Measurements from ENCODE around the gene UBR4.
"Not testable (repeated sequence)": the region's sequence is repeated elsewhere in the genome, so short reads cannot be mapped to it uniquely, and the experiment has no call there.

Gene UBR4

GRCh38 chr1:19193004-19193403 lies 17.1 kb downstream of the UBR4 start:
- DNase-seq (ENCODE audit: extremely low read depth in 1 of 2, low read depth in 1 of 2) = no peak

GRCh38 chr1:19191811-19192210 lies 18.3 kb downstream of the UBR4 start:
- DNase-seq (ENCODE audit: extremely low read depth in 1 of 2, low read depth in 1 of 2) = no peak

- DNase-seq (ENCODE audit: extremely low read depth in 1 of 2, low read depth in 1 of 2) = no peak
Measured at GRCh38 chr1:19190468-19190867, 19.6 kb downstream of the UBR4 start.

GRCh38 chr1:19189270-19189669 lies 20.8 kb downstream of the UBR4 start:
- no peak for DNase-seq (ENCODE audit: extremely low read depth in 1 of 2, low read depth in 1 of 2)

GRCh38 chr1:19187852-19188251 lies 22.2 kb downstream of the UBR4 start:
- no peak for DNase-seq (ENCODE audit: extremely low read depth in 1 of 2, low read depth in 1 of 2)

GRCh38 chr1:19186001-19186400 lies 24.1 kb downstream of the UBR4 start:
- no peak for DNase-seq (ENCODE audit: extremely low read depth in 1 of 2, low read depth in 1 of 2)

GRCh38 chr1:19182223-19182622 lies 27.8 kb downstream of the UBR4 start:
- no peak for DNase-seq (ENCODE audit: extremely low read depth in 1 of 2, low read depth in 1 of 2)

- DNase-seq (ENCODE audit: extremely low read depth in 1 of 2, low read depth in 1 of 2) = not testable (repeated sequence)
Measured at GRCh38 chr1:19180265-19180657, 29.8 kb downstream of the UBR4 start.

GRCh38 chr1:19179597-19180264 lies 30.3 kb downstream of the UBR4 start:
- DNase-seq (ENCODE audit: extremely low read depth in 1 of 2, low read depth in 1 of 2) = no peak

- DNase-seq (ENCODE audit: extremely low read depth in 1 of 2, low read depth in 1 of 2) = no peak
Measured at GRCh38 chr1:19178734-19179398, 31.2 kb downstream of the UBR4 start.

- DNase-seq (ENCODE audit: extremely low read depth in 1 of 2, low read depth in 1 of 2) = no peak
Measured at GRCh38 chr1:19177811-19178210, 32.3 kb downstream of the UBR4 start.

GRCh38 chr1:19169642-19170041 lies 40.4 kb downstream of the UBR4 start:
- DNase-seq (ENCODE audit: extremely low read depth in 1 of 2, low read depth in 1 of 2) = no peak

GRCh38 chr1:19167140-19167539 lies 42.9 kb downstream of the UBR4 start:
- DNase-seq (ENCODE audit: extremely low read depth in 1 of 2, low read depth in 1 of 2) = no peak

GRCh38 chr1:19166066-19166465 lies 44.0 kb downstream of the UBR4 start:
- DNase-seq (ENCODE audit: extremely low read depth in 1 of 2, low read depth in 1 of 2) = no peak

- DNase-seq (ENCODE audit: extremely low read depth in 1 of 2, low read depth in 1 of 2) = no peak
Measured at GRCh38 chr1:19165501-19165900, 44.6 kb downstream of the UBR4 start.

GRCh38 chr1:19164274-19165015 lies 45.6 kb downstream of the UBR4 start:
- no peak for DNase-seq (ENCODE audit: extremely low read depth in 1 of 2, low read depth in 1 of 2)

- no peak for DNase-seq (ENCODE audit: extremely low read depth in 1 of 2, low read depth in 1 of 2)
Measured at GRCh38 chr1:19163261-19163660, 46.8 kb downstream of the UBR4 start.

GRCh38 chr1:19160831-19161230 lies 49.2 kb downstream of the UBR4 start:
- DNase-seq (ENCODE audit: extremely low read depth in 1 of 2, low read depth in 1 of 2) = no peak

- DNase-seq (ENCODE audit: extremely low read depth in 1 of 2, low read depth in 1 of 2) = no peak
Measured at GRCh38 chr1:19157653-19158052, 52.4 kb downstream of the UBR4 start.

GRCh38 chr1:19156676-19157075 lies 53.4 kb downstream of the UBR4 start:
- DNase-seq (ENCODE audit: extremely low read depth in 1 of 2, low read depth in 1 of 2) = no peak

GRCh38 chr1:19154876-19155275 lies 55.2 kb downstream of the UBR4 start:
- DNase-seq (ENCODE audit: extremely low read depth in 1 of 2, low read depth in 1 of 2) = no peak

GRCh38 chr1:19153169-19153568 lies 56.9 kb downstream of the UBR4 start:
- DNase-seq (ENCODE audit: extremely low read depth in 1 of 2, low read depth in 1 of 2) = no peak
